ENCODE results near the gene ERVV-1. TPM values are rescaled to one million over a fixed set of nuclear protein-coding genes. Genes with fewer than 3 reads are reported as not detected.

The ERVV-1 gene
- total and polyA plus RNA-seq, 2 of the 4 experiments (the other 2 are of a cell fraction) = not detected

GRCh38 chr19:52995711-52996110, 18.0 kb upstream of the ERVV-1 start:
- DNase-seq (no peak), ATAC-seq (ENCODE audit: low read depth) (no peak)
- WGBS, 2 experiments (ENCODE audit: extremely low coverage in 2 of 2, insufficient read length in 1 of 2) = 100% methylated on average over 2 of the region's 7 CpGs; no CpG with 5 or more reads in 1 of the 2 experiments
- BruUV-seq (replicated peaks) = no TSS peak
- Histone ChIP-seq H3K4me2 (ENCODE audit: low read depth, low read length) (no peak overlapping the region), H2BK20ac (ENCODE audit: low read depth, low read length) (no peak overlapping the region), H2AFZ (replicated peaks; ENCODE audit: low read length, poor library complexity) (no peak overlapping the region), H3K27ac (ENCODE audit: insufficient read depth, low read length) (no peak overlapping the region), H2BK5ac (ENCODE audit: low read depth, low read length, poor library complexity, severe bottlenecking) (no peak overlapping the region), H2AK5ac (ENCODE audit: low read depth, low read length) (no peak overlapping the region), H3K9ac (ENCODE audit: low read depth, low read length) (no peak overlapping the region), H4K8ac (ENCODE audit: low read depth in 2 of 2, low read length in 2 of 2) (no peak overlapping the region), H3K9me3 (ENCODE audit: control insufficient read depth, insufficient read depth, low read length) (no peaks in the 10 kb centered on the region), H3K56ac (ENCODE audit: extremely low read depth, insufficient read depth, low read length) (no peak overlapping the region), H3K4me1 (ENCODE audit: control insufficient read depth, insufficient read depth, low read length) (0 out of 2 replicates have a peak, but pooled peaks cover 3% of the 10 kb centered on the region), H4K5ac (ENCODE audit: low read depth, low read length) (no peak overlapping the region), H4K20me1 (ENCODE audit: insufficient read depth, low read length) (no peaks in the 10 kb centered on the region), H2BK15ac (ENCODE audit: low read depth, low read length) (no peak overlapping the region), H3K18ac (ENCODE audit: low read depth, low read length) (no peak overlapping the region), H2BK120ac (ENCODE audit: low read depth, low read length) (no peak overlapping the region), H3K14ac (replicated peaks; ENCODE audit: low read depth, low read length) (no peak overlapping the region), H4K91ac (ENCODE audit: insufficient read depth, low read depth, low read length) (no peak overlapping the region), H3K36me3 (ENCODE audit: control insufficient read depth, insufficient read depth, low read length) (no peaks in the 10 kb centered on the region), H3K27me3 (ENCODE audit: control insufficient read depth, insufficient read depth, low read length) (no peaks in the 10 kb centered on the region), H3K4ac (ENCODE audit: low read depth, low read length) (no peak overlapping the region), H3K4me3 (ENCODE audit: insufficient read depth, low read depth, low read length) (no peak overlapping the region), H3K9me1 (ENCODE audit: insufficient read depth, low read length) (no peaks in the 10 kb centered on the region), H3K79me1 (ENCODE audit: low read depth in 1 of 2, low read length in 2 of 2) (peaks cover 4 to 6% of the 10 kb centered on the region in 2 experiments; a peak in 2 of 4 replicates), H3K23ac (ENCODE audit: low read depth, low read length) (no peak overlapping the region), H2AK9ac (replicated peaks; ENCODE audit: low read depth, low read length, poor library complexity) (no peak overlapping the region)
- intact Hi-C loops (cut with micrococcal nuclease) (loop anchor here (10.0 kb wide), 1 partner anchor 199 kb away; the partner anchor contains the start of gene ZNF665), in situ Hi-C loops (cut with MboI; ENCODE audit: low sequenced_read_pairs) (no loop called here), dilution Hi-C loops (cut with HindIII; ENCODE audit: low sequenced_read_pairs, unreplicated experiment) (no loop called here)
- TF ChIP-seq RCOR1 (IDR thresholded peaks at IDR 0.05; ENCODE audit: insufficient replicate concordance, low read length) (no peak), CTCF (conservative IDR thresholded peaks at IDR 0.05; ENCODE audit: low read depth, low read length) (no peak), USF2 (IDR thresholded peaks at IDR 0.05; ENCODE audit: low read depth, low read length) (no peak), POLR2A (IDR thresholded peaks at IDR 0.05; ENCODE audit: low read depth, low read length) (no peak), CEBPB (IDR thresholded peaks at IDR 0.05; ENCODE audit: low read depth, low read length) (no peak), BHLHE40 (IDR thresholded peaks at IDR 0.05; ENCODE audit: low read depth, low read length) (no peak), RAD21 (IDR thresholded peaks at IDR 0.05; ENCODE audit: low read length) (no peak), RFX5 (IDR thresholded peaks at IDR 0.05; ENCODE audit: low read depth, low read length) (no peak), MAFK (IDR thresholded peaks at IDR 0.05; ENCODE audit: low read depth, low read length) (no peak), MXI1 (IDR thresholded peaks at IDR 0.05; ENCODE audit: borderline replicate concordance, low read depth, low read length) (no peak), FOS (IDR thresholded peaks at IDR 0.05; ENCODE audit: low read depth, low read length) (no peak), SMC3 (IDR thresholded peaks at IDR 0.05; ENCODE audit: low read depth, low read length) (no peak), CHD1 (IDR thresholded peaks at IDR 0.05; ENCODE audit: low read depth, low read length) (no peak), ELK1 (IDR thresholded peaks at IDR 0.05; ENCODE audit: borderline replicate concordance, low read depth, low read length) (no peak), MAZ (IDR thresholded peaks at IDR 0.05; ENCODE audit: borderline replicate concordance, low read depth, low read length) (no peak)
- POLR2A ChIA-PET (ENCODE audit: unreplicated experiment) = no interaction called here
- CTCF ChIA-PET = no interaction called here

Data from IMR-90 (cell line).